GM12891 (cell line): ENCODE results near the gene EMX1.

Experiments
- DNase-seq: peaks from one replicate; pipeline ENCODE4 v3.0.0; 2011; ENCODE audit warnings: low spot score; ENCODE audit not compliant: insufficient read length
- FAIRE-seq: peaks from 2 replicates; lab custom pipeline; 2011; peaks lifted over from hg19 to GRCh38; lab: Jason Lieb, UNC
- PAX5 ChIP-seq: IDR thresholded peaks from 2 replicates; pipeline ENCODE4 v1.6.1; 2011; ENCODE audit warnings: low read length, moderate library complexity, mild to moderate bottlenecking; ENCODE audit not compliant: insufficient read depth, severe bottlenecking
- POLR2A ChIP-seq: IDR thresholded peaks from 2 replicates; pipeline ENCODE4 v1.6.1; 2011; ENCODE audit warnings: low read depth, low read length, control low read depth
- POLR2AphosphoS5 ChIP-seq: IDR thresholded peaks from 2 replicates; pipeline ENCODE4 v1.6.1; 2011; ENCODE audit warnings: low read depth, low read length, control low read depth
- POU2F2 ChIP-seq: IDR thresholded peaks from 2 replicates; pipeline ENCODE4 v1.6.1; 2011; ENCODE audit warnings: low read depth, mild to moderate bottlenecking, control low read depth, low read length, moderate library complexity
- SPI1 ChIP-seq: IDR thresholded peaks from 2 replicates; pipeline ENCODE4 v1.6.1; 2011; ENCODE audit warnings: low read depth, low read length, control low read depth
- TAF1 ChIP-seq: IDR thresholded peaks from 2 replicates; pipeline ENCODE4 v1.6.1; 2011; ENCODE audit warnings: low read depth, low read length, control low read depth

Gene EMX1

GRCh38 chr2:72924353-72925240, 7.3 kb downstream of the EMX1 start:
- TF ChIP-seq TAF1 = no peak
- TF ChIP-seq POU2F2 = no peak
- TF ChIP-seq PAX5 = no peak
- TF ChIP-seq SPI1 = no peak
- no peak for TF ChIP-seq POLR2AphosphoS5
- TF ChIP-seq POLR2A = no peak
- DNase-seq = no peak
- no peak for FAIRE-seq

GRCh38 chr2:72925328-72925943, 8.1 kb downstream of the EMX1 start:
- no peak for TF ChIP-seq TAF1
- DNase-seq (peak; percentile 5), FAIRE-seq (no peak)

GRCh38 chr2:72926368-72926767, 9.0 kb downstream of the EMX1 start:
- no peak for FAIRE-seq

GRCh38 chr2:72926811-72927465, 9.6 kb downstream of the EMX1 start:
- no peak for DNase-seq
- no peak for FAIRE-seq
- TF ChIP-seq POLR2A (no peak), POU2F2 (no peak), POLR2AphosphoS5 (no peak), TAF1 (no peak), PAX5 (no peak), SPI1 (no peak)

More at GRCh38 chr2:72926368-72926767, 9.0 kb downstream of the EMX1 start:
- no peak for DNase-seq
- TF ChIP-seq POU2F2 (no peak), POLR2A (no peak), PAX5 (no peak), TAF1 (no peak), POLR2AphosphoS5 (no peak), SPI1 (no peak)

- FAIRE-seq (no peak), DNase-seq (no peak)
- TF ChIP-seq POU2F2 = no peak
- no peak for TF ChIP-seq PAX5
- no peak for TF ChIP-seq SPI1
- no peak for TF ChIP-seq POLR2AphosphoS5
- TF ChIP-seq POLR2A = no peak
- TF ChIP-seq TAF1 = no peak
These were observed 10.6 kb downstream of the EMX1 start for GRCh38 chr2:72927619-72928550.

- no peak for DNase-seq
- no peak for FAIRE-seq
- TF ChIP-seq POU2F2 (no peak), TAF1 (no peak), SPI1 (no peak), POLR2AphosphoS5 (no peak), POLR2A (no peak)
These were observed 11.7 kb downstream of the EMX1 start for GRCh38 chr2:72929010-72929409.

GRCh38 chr2:72931280-72931910, 14.1 kb downstream of the EMX1 start:
- no peak for TF ChIP-seq POLR2A
- no peak for TF ChIP-seq POLR2AphosphoS5
- TF ChIP-seq TAF1 = no peak
- no peak for TF ChIP-seq SPI1
- no peak for TF ChIP-seq PAX5
- TF ChIP-seq POU2F2 = no peak
- no peak for DNase-seq
- FAIRE-seq = no peak

- no peak for FAIRE-seq
- DNase-seq = no peak
- TF ChIP-seq TAF1 = no peak
- TF ChIP-seq PAX5 = no peak
- no peak for TF ChIP-seq POU2F2
- TF ChIP-seq SPI1 = no peak
- no peak for TF ChIP-seq POLR2AphosphoS5
- no peak for TF ChIP-seq POLR2A
These were observed 14.9 kb downstream of the EMX1 start for GRCh38 chr2:72932045-72932740.
